Medulla oblongata (tissue), 1 donor: ENCODE measurements around the gene FRY.
A peak's percentile ranks its signal among the peaks of the same experiment; 100 is the strongest.
"Not testable (repeated sequence)": the region's sequence is repeated elsewhere in the genome, so short reads cannot be mapped to it uniquely, and the experiment has no call there.

Experiments
- DNase-seq: peaks from one replicate; pipeline ENCODE4 v3.0.0-alpha.2; 2015; ENCODE audit errors: extremely low spot score

The FRY gene

DNA sequence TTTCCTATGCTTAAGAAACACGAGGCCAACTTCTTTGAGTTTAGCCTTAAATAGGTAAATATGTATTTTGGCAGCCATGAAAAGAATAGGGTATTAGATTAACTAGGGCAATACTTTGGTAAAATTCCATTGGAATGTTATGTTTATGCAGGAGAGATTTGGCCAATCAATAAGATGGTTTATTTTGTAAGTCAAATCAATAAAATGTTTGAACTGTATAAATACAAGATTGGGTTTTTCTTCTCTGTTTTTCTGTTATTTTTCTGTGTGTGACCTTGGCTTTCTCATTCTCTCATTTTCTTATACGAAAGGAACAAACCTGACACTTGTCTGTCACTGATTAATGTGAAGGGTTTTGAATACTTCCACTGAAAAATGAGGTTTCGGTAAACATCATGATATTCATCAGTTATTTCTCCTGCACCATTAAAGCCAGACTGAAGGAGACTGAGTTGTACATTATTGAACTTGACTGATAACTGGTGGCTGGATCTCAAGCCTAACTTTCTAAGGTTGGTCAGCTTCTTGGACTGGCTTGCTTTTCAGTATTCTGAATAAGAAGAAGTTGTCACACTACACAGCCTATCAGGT lies 8.6 kb downstream of the FRY start:
- DNase-seq: no peak

DNA sequence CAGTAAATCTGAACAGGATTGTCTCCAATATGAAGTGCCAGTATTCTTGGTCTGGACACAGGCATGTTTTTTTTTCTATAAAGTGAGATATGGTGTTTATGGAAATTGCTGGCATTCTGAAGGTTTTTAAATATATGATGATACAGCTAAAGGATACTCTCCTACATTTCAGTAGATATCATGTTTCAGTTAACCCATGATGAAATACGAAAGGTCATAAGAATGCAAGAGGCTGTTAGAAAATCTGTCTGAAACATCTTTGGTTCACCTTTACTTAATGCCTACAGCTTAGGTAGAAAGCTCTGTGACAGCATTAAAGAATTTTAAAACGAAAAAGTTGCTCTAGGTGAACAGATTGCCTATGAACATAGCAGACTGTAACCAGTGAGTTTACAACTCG lies 9.1 kb downstream of the FRY start:
- DNase-seq: no peak

- no peak for DNase-seq
Observed at GRCh38 chr13:32041429-32041828, 9.9 kb downstream of the FRY start.

DNA sequence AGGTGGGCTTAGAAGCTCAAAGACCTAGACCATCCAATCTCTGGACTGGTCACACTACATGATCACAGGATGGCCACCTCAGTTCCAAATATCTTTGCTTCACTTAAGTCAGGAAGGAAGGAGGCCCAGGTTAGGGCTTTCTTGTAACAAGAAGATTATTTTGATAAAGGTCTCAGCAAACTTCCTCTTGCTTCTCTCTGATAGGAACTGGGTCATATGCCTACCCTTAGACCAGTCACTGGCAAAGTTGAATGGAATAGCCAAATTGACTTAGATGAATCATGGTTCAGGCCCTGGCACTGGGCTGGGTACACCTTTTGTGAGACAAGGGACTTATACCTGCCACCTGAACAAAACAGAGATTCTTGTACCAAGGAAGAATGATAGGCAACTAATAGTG lies 11.0 kb downstream of the FRY start:
- DNase-seq: no peak

GRCh38 chr13:32044446-32044845 lies 12.9 kb downstream of the FRY start:
- peak; percentile 48 for DNase-seq

DNA sequence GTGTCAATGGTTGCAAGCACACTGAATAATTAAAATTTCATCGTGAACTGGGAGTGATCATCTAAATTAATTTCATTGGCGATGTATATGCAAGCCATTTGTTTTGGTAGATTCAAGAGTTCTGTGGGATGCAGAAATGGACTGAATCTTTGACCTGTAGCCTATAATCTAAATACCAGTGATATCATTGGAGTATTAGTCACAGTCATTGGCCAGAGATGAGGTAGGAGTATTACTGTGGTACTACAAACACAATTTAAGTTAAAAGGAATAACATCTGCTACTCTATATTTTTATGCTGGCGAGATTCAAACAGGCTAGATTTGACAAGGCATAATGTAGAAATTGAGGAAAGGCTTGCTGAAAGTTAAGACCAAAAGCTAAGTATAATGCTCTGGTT lies 14.0 kb downstream of the FRY start:
- no peak for DNase-seq

- DNase-seq: peak; percentile 90
Observed at GRCh38 chr13:32045982-32046785, 14.6 kb downstream of the FRY start.

- DNase-seq: no peak
Observed at GRCh38 chr13:32047088-32047487, 15.5 kb downstream of the FRY start.

GRCh38 chr13:32047793-32048192 lies 16.2 kb downstream of the FRY start:
- DNase-seq: no peak

GRCh38 chr13:32048816-32049215 lies 17.2 kb downstream of the FRY start:
- no peak for DNase-seq

DNA sequence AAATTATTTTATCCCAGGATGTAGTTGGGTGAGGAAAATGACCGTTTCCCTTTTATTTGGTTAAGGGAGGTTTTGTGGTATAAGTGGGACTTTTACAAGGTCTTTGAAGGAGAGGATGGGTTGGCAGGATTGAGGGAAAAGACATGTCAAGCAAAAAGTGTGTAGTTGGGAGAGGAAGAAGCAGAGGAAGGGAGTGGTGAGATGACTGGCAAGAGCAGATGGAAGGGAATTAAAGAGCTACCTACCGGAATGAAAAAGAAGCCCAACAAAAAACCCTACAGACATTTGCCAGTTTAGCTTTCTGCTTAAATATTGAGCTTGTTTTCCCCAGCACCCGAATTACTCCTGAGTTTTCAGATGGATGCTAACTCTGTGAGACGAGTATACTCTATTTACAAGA lies 19.6 kb downstream of the FRY start:
- no peak for DNase-seq

- no peak for DNase-seq
Observed at GRCh38 chr13:32056316-32056715, 24.7 kb downstream of the FRY start.

DNA sequence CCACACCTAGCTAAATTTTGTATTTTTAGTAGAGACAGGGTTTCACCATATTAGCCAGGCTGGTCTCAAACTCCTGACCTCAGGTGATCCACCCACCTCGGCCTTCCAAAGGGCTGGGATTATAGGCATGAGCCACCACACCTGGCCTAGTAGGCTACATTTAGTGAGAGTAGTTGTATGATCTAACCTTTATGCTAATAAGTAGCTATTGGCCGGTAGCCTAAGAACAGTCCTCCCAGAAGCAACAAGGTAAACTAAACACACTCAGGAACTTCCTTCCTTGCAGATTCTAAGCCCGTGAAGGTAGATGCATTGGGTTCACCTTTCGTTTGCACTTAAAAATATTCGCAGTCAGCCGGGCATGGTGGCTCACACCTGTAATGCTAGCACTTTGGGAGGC lies 25.8 kb downstream of the FRY start:
- not testable (repeated sequence) for DNase-seq

- no peak for DNase-seq
Observed at GRCh38 chr13:32059511-32059984, 28.0 kb downstream of the FRY start.

- no peak for DNase-seq
Observed at GRCh38 chr13:32060401-32060878, 28.9 kb downstream of the FRY start.

DNA sequence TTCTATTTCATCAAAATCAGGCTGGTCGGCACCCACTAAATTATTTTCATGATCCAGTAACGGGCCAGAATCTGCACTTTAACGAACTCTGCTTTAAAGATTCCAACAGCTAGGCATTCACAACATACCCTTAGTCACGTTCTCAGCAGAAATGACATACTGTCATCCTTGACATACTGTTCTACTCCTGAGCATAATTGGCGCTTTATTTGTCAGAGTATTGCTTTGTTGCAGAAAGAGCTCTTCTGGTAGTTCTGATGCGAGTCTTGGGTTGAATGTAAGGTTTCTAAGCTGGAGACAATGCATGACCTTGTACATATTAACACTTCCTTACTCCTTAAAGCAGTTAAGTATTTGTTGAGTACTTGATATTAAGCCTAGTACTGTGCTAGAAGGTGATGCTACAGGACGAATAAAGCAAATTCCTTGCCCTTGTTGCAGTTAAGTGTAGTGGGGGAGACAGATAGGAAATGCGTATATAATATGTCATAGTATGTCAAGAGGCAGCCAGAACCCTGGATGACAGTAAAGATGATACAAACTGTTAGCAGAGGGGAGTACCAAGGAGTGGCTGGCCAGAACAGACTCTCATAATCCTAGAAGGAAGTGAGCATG lies 32.2 kb downstream of the FRY start:
- DNase-seq: no peak

DNA sequence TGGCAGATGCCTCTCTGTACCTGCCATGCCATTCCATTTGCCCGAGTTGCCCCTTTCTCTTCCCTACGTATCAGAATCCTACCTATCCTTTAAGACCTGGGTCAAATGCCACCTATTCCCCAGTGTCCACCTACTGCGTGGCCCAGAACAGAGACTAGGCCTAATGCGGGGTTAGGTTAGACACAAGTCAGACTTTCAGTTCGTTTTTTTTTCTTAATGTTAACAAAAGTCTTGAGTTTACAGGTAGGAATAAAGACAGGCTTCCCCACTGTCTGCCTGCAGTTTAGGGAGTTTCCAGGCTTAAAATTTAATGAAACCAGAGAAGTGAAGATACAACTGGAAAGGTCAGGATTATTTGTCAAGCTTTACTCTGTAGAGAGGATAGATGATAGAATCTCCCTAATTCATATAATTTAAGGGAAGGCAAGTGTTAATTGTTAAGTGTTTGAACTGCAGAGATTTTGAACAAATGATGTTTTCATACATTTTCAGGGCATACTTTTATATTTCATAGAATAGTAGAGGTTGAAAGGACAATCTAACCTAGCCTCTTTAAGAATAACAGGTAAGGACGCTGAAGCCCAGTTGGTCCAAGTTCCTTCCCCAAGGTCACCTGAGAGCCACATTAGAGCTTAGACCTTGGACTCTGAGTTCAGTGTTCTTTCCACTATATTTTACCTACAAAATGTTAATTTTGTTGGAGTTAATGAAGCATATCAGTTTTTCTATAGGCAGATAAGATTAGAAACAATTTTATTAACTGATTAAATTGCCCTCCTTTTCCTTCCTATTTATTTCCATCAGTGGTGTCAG lies 35.8 kb downstream of the FRY start:
- no peak for DNase-seq

DNA sequence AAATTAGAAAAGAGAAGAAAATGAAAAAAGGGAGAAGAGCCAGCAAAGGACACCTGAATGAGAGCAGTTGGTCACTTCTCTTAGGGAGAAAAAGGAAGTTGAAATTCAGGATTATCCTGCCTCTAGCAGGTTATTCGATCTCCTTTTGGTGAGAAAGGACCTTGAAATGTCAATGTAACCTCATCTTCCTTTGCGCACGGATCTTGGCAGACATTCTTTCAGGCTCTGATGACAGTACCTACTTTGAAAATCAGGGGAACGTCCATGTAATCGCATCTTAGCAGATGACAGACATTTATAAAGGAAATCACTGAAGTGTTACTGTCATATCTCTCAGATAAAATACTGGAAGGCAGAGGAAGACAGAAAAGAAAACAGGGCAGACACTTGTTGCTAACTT lies 36.7 kb downstream of the FRY start:
- DNase-seq: no peak

DNA sequence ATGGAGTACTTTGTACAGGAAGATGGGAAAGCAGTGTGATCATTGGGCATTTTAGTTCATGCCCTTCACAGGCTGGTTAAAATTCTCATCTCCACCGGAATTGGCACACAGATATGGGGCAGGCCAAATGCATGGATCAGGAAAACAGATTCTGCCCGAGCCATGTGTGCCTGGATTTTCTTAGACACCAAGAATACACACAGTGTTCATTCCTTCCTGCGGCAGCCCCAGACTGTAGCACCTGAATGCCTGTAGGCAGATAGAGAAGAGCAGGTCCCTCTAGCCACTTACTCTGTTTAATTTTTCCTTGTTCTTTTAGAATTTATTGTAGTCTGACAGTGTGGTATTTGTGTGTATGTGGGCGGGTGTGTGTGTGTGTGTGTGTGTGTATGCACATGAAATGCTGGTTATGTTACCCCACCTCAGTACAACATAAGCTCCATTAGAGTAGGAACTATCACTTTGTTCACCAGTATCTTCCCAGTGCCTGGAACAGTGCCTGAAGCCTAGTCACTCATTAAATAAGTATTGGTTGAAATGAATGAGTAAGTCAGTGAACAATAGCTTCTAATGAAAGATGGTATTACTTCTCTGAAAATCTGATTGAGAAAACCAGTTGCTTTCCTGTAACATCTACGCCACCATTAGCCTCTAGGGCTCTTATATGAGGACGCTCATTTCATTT lies 41.7 kb downstream of the FRY start:
- no peak for DNase-seq

- no peak for DNase-seq
Observed at GRCh38 chr13:32075170-32075851, 43.7 kb downstream of the FRY start.

- DNase-seq: peak; percentile 13
Observed at GRCh38 chr13:32079587-32079986, 48.0 kb downstream of the FRY start.
